SK-N-SH treated with all-trans-retinoic acid at 6 μM for 48 hours (cell line): ENCODE measurements around the gene STX18.

Experiments
- ATAC-seq: fragments of 200-7000 bp; cut with Tn5 transposase; 3 replicates; pipeline ENCODE4 v1.9.1; 2020; ENCODE audit warnings: mild to moderate bottlenecking, moderate library complexity
- ARNTL ChIP-seq: fragments of 450-650 bp; formaldehyde crosslinking; IDR thresholded peaks from 2 replicates; pipeline ENCODE4 v1.5.0; 2020; ENCODE audit warnings: low read depth, mild to moderate bottlenecking, moderate library complexity, borderline replicate concordance
- BACH2 ChIP-seq: fragments of 250-450 bp; sonication (Bioruptor Pico); IDR thresholded peaks from 2 replicates; pipeline ENCODE4 v1.9.0; 2021; ENCODE audit warnings: mild to moderate bottlenecking, borderline replicate concordance
- CREB5 ChIP-seq: fragments of 250-450 bp; sonication (Bioruptor Pico); IDR thresholded peaks from 2 replicates; pipeline ENCODE4 v1.5.1; 2020; ENCODE audit warnings: low read depth, mild to moderate bottlenecking, moderate library complexity
- CSDC2 ChIP-seq: fragments of 250-450 bp; sonication (Bioruptor Pico); IDR thresholded peaks from 2 replicates; pipeline ENCODE4 v1.5.0; 2020; ENCODE audit warnings: mild to moderate bottlenecking, moderate library complexity
- CSRNP3 ChIP-seq: fragments of 250-450 bp; sonication (Bioruptor Pico); IDR thresholded peaks from 2 replicates; pipeline ENCODE4 v1.5.1; 2021; ENCODE audit warnings: mild to moderate bottlenecking, moderate library complexity
- ESRRG ChIP-seq: fragments of 250-450 bp; sonication (Bioruptor Pico); IDR thresholded peaks from 2 replicates; pipeline ENCODE4 v1.6.1; 2021; ENCODE audit warnings: mild to moderate bottlenecking
- GLIS3 ChIP-seq: fragments of 250-450 bp; sonication (Bioruptor Pico); IDR thresholded peaks from 2 replicates; pipeline ENCODE4 v1.5.0; 2020; ENCODE audit warnings: mild to moderate bottlenecking, moderate library complexity
- ISL1 ChIP-seq: fragments of 250-450 bp; sonication (Bioruptor Pico); IDR thresholded peaks from 2 replicates; pipeline ENCODE4 v2.1.2; 2022; ENCODE audit warnings: mild to moderate bottlenecking, moderate library complexity
- OSR1 ChIP-seq: fragments of 250-450 bp; sonication (Bioruptor Pico); IDR thresholded peaks from 2 replicates; pipeline ENCODE4 v1.8.0; 2022; ENCODE audit warnings: moderate library complexity, mild to moderate bottlenecking, inconsistent platforms
- PATZ1 ChIP-seq: fragments of 250-450 bp; sonication (Bioruptor Pico); IDR thresholded peaks from 2 replicates; pipeline ENCODE4 v1.8.0; 2020; ENCODE audit warnings: mild to moderate bottlenecking, moderate library complexity, borderline replicate concordance
- POU6F1 ChIP-seq: fragments of 250-450 bp; sonication (Bioruptor Pico); IDR thresholded peaks from 2 replicates; pipeline ENCODE4 v1.8.0; 2021; ENCODE audit warnings: low read depth, mild to moderate bottlenecking, moderate library complexity, borderline replicate concordance
- PPARA ChIP-seq: fragments of 250-450 bp; sonication (Bioruptor Pico); IDR thresholded peaks from 2 replicates; pipeline ENCODE4 v1.5.0; 2020; ENCODE audit warnings: mild to moderate bottlenecking, borderline replicate concordance
- SNAI2 ChIP-seq: fragments of 250-450 bp; sonication (Bioruptor Pico); IDR thresholded peaks from 2 replicates; pipeline ENCODE4 v1.5.0; 2020; ENCODE audit warnings: mild to moderate bottlenecking, moderate library complexity
- TCF4 ChIP-seq: fragments of 250-450 bp; sonication (Bioruptor Pico); IDR thresholded peaks from 2 replicates; pipeline ENCODE4 v1.8.0; 2021; ENCODE audit warnings: mild to moderate bottlenecking, moderate library complexity, borderline replicate concordance
- TOX ChIP-seq: fragments of 250-450 bp; sonication (Bioruptor Pico); IDR thresholded peaks from 2 replicates; pipeline ENCODE4 v1.8.0; 2021; ENCODE audit warnings: mild to moderate bottlenecking, moderate library complexity, borderline replicate concordance
- TSHZ2 ChIP-seq: fragments of 250-450 bp; sonication (Bioruptor Pico); IDR thresholded peaks from 2 replicates; pipeline ENCODE4 v1.5.0; 2020; ENCODE audit warnings: mild to moderate bottlenecking, moderate library complexity
- ZC3H10 ChIP-seq: fragments of 250-450 bp; sonication (Bioruptor Pico); IDR thresholded peaks from 2 replicates; pipeline ENCODE4 v1.5.1; 2021; ENCODE audit warnings: mild to moderate bottlenecking, moderate library complexity
- ZFP3 ChIP-seq: fragments of 250-450 bp; sonication (Bioruptor Pico); IDR thresholded peaks from 2 replicates; pipeline ENCODE4 v1.5.0; 2020; ENCODE audit warnings: mild to moderate bottlenecking, moderate library complexity
- ZFP30 ChIP-seq: fragments of 450-650 bp; formaldehyde crosslinking; IDR thresholded peaks from 2 replicates; pipeline ENCODE4 v1.5.0; 2022; ENCODE audit warnings: mild to moderate bottlenecking, moderate library complexity
- ZNF565 ChIP-seq: fragments of 450-650 bp; formaldehyde crosslinking; conservative IDR thresholded peaks from 2 replicates; pipeline ENCODE4 v1.5.0; 2020; ENCODE audit warnings: low read depth, mild to moderate bottlenecking, moderate library complexity
- ZNF70 ChIP-seq: fragments of 450-650 bp; formaldehyde crosslinking; IDR thresholded peaks from 2 replicates; pipeline ENCODE4 v1.5.0; 2020; ENCODE audit warnings: mild to moderate bottlenecking, moderate library complexity
- ZNF8 ChIP-seq: fragments of 450-650 bp; formaldehyde crosslinking; IDR thresholded peaks from 2 replicates; pipeline ENCODE4 v1.5.0; 2020; ENCODE audit warnings: mild to moderate bottlenecking, moderate library complexity

Gene STX18

GRCh38 chr4:4401036-4401435 lies 140.8 kb downstream of the STX18 start:
- TF ChIP-seq TSHZ2 (CRISPR knock-in tag) (no peak), CSDC2 (no peak), PATZ1 (no peak), ZFP3 (no peak), ESRRG (CRISPR knock-in tag) (no peak), TOX (CRISPR knock-in tag) (no peak), TCF4 (CRISPR knock-in tag) (no peak), BACH2 (no peak), CREB5 (CRISPR knock-in tag) (no peak), SNAI2 (CRISPR knock-in tag) (no peak), ZNF8 (no peak), GLIS3 (CRISPR knock-in tag) (no peak), OSR1 (CRISPR knock-in tag) (no peak), ISL1 (CRISPR knock-in tag) (no peak), ARNTL (CRISPR knock-in tag) (no peak), CSRNP3 (CRISPR knock-in tag) (no peak), ZFP30 (CRISPR knock-in tag) (no peak), ZC3H10 (CRISPR knock-in tag) (no peak), POU6F1 (CRISPR knock-in tag) (no peak), ZNF565 (CRISPR knock-in tag) (no peak)
- TF ChIP-seq, all 23 proteins: peak for 0
- ATAC-seq: no peak

- no peak for TF ChIP-seq SNAI2 (CRISPR knock-in tag)
- no peak for TF ChIP-seq ZFP3
- no peak for TF ChIP-seq ZNF70
- TF ChIP-seq PPARA (CRISPR knock-in tag): no peak
- no peak for TF ChIP-seq PATZ1
- no peak for TF ChIP-seq OSR1 (CRISPR knock-in tag)
- TF ChIP-seq POU6F1 (CRISPR knock-in tag): no peak
- no peak for TF ChIP-seq ISL1 (CRISPR knock-in tag)
- no peak for TF ChIP-seq CSRNP3 (CRISPR knock-in tag)
- TF ChIP-seq TCF4 (CRISPR knock-in tag): no peak
- TF ChIP-seq ZNF565 (CRISPR knock-in tag): no peak
- ATAC-seq: no peak
Observed at GRCh38 chr4:4398430-4398829, 143.4 kb downstream of the STX18 start.
